ENCODE results near the gene SLC34A3.

Gene SLC34A3

GRCh38 chr9:137216188-137216965, 14.3 kb upstream of the SLC34A3 start:
- in situ Hi-C loops (cut with HindIII; ENCODE audit: low sequenced_read_pairs), result no loop called here
- no peak for DNase-seq (ENCODE audit: low read depth, low spot score)
- no peak overlapping the region for H3K4me3 ChIP-seq (ENCODE audit: low read depth, low read length)
- TF ChIP-seq, protein P1, sequence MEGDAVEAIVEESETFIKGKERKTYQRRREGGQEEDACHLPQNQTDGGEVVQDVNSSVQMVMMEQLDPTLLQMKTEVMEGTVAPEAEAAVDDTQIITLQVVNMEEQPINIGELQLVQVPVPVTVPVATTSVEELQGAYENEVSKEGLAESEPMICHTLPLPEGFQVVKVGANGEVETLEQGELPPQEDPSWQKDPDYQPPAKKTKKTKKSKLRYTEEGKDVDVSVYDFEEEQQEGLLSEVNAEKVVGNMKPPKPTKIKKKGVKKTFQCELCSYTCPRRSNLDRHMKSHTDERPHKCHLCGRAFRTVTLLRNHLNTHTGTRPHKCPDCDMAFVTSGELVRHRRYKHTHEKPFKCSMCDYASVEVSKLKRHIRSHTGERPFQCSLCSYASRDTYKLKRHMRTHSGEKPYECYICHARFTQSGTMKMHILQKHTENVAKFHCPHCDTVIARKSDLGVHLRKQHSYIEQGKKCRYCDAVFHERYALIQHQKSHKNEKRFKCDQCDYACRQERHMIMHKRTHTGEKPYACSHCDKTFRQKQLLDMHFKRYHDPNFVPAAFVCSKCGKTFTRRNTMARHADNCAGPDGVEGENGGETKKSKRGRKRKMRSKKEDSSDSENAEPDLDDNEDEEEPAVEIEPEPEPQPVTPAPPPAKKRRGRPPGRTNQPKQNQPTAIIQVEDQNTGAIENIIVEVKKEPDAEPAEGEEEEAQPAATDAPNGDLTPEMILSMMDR (IDR thresholded peaks at IDR 0.05; ENCODE audit: low read depth, low read length), result no peak

DNA sequence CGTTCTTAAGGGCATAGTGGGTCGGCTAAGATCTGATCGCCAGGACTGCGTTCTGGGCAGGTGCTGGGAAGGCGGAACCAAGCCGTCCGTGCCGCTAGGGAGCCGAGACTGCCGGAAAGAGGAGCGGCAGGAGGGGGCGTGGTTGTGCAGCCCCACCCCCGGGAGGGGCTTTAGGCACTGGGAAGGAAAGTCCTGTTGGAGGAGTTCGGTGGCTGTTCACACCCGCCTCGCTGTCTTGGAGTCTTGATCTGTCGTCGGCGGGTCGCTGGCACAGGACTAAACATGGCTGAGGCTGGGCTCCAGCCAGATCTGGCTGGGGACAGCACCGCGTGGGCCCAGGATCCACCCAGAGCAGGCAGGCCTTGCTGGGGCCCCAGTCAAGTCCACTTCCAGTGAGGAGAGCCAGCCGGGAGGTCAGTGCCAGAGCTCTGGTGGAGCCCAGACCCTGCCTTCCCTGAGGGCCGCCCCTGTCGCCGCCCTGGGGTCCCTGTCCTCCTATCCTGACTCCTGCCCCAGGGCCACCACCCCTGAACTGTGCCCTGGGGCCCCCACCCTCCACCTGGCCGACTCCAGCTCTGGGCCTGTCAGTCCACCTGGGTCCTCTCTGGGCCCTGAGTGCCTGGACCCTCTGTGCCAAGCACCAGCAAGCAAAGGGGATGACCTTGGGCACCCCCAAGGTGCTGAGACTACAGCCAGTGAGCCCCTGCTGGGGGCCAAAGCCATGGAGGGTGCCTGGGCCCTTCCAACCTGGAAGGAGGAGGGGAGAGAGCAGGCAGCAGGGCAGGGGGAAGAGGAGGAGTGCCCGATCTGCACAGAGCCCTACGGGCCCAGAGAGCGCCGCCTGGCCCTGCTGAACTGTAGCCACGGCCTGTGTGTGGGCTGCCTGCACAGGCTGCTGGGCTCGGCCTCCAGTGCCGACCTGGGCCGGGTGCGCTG, 13.2 kb upstream of the SLC34A3 start:
- in situ Hi-C loops (cut with HindIII; ENCODE audit: low sequenced_read_pairs), result no loop called here
- no peak overlapping the region for H3K4me3 ChIP-seq (ENCODE audit: low read depth, low read length)
- DNase-seq (ENCODE audit: low read depth, low spot score), result no peak
- TF ChIP-seq, protein P1 (IDR thresholded peaks at IDR 0.05; ENCODE audit: low read depth, low read length), result no peak

GRCh38 chr9:137218212-137218753, 12.4 kb upstream of the SLC34A3 start:
- DNase-seq (ENCODE audit: low read depth, low spot score), result no peak
- in situ Hi-C loops (cut with HindIII; ENCODE audit: low sequenced_read_pairs), result no loop called here
- H3K4me3 ChIP-seq (ENCODE audit: low read depth, low read length), result no peak overlapping the region
- TF ChIP-seq, protein P1 (IDR thresholded peaks at IDR 0.05; ENCODE audit: low read depth, low read length), result no peak

- TF ChIP-seq, protein P1 (IDR thresholded peaks at IDR 0.05; ENCODE audit: low read depth, low read length), result no peak
- DNase-seq (ENCODE audit: low read depth, low spot score), result peak; percentile 31
- in situ Hi-C loops (cut with HindIII; ENCODE audit: low sequenced_read_pairs), result no loop called here
- no peak overlapping the region for H3K4me3 ChIP-seq (ENCODE audit: low read depth, low read length)
Measured at GRCh38 chr9:137218754-137219271, 11.9 kb upstream of the SLC34A3 start.

GRCh38 chr9:137219757-137220316, 10.9 kb upstream of the SLC34A3 start:
- in situ Hi-C loops (cut with HindIII; ENCODE audit: low sequenced_read_pairs), result no loop called here
- no peak for DNase-seq (ENCODE audit: low read depth, low spot score)
- TF ChIP-seq, protein P1 (IDR thresholded peaks at IDR 0.05; ENCODE audit: low read depth, low read length), result no peak
- H3K4me3 ChIP-seq (ENCODE audit: low read depth, low read length), result no peak overlapping the region
